NOMO-1 (cell line): ENCODE data around the gene CA9.

Experiments
- DNase-seq, 2 experiments: peaks; one replicate each; lab custom pipeline; 2025; ENCODE audit not compliant: unreplicated experiment in 2 of 2; lab: John Stamatoyannopoulos, UW

Gene CA9

DNA sequence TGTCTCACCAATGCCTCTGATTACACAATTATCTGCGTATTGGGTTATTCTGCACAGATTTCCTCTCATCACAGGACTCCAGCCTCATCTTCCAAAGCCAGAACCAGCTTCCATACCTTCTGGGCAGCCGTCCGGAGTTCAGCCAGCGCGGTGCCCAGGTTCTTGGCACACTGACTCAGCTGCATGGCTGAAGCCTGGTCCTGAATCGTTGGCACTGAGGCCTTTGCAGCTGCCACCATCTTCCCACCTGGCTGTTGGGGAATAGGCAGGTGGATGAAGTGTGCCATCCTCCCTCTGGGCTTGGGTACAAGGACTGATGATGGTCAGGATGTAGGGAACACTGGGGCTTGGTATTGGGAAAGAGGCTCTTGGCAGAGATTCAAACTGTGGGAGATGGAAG is 40.4 kb downstream of the CA9 start:
- DNase-seq = no peak

GRCh38 chr9:35714579-35715252 is 41.0 kb downstream of the CA9 start:
- DNase-seq = no peak

DNA sequence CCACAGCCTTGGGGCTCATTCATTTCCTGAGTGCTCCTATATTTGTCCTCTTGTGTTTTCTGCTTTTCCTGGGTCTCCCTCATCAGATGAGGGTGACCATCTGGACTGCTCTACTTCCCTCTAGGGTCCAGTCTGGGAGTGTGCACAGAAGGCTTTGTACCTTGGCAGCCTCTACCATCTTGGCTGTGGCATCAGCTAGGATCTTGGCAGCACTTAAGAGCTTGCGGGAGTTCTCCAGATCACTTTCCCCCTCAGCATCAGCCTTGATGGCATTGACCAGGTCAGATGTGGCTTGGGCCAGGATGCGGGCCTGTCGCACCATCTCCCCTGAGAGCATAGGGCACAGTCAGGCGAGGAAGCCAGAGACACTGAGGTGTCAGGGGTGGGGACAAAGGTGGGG is 42.5 kb downstream of the CA9 start:
- DNase-seq = no peak

DNA sequence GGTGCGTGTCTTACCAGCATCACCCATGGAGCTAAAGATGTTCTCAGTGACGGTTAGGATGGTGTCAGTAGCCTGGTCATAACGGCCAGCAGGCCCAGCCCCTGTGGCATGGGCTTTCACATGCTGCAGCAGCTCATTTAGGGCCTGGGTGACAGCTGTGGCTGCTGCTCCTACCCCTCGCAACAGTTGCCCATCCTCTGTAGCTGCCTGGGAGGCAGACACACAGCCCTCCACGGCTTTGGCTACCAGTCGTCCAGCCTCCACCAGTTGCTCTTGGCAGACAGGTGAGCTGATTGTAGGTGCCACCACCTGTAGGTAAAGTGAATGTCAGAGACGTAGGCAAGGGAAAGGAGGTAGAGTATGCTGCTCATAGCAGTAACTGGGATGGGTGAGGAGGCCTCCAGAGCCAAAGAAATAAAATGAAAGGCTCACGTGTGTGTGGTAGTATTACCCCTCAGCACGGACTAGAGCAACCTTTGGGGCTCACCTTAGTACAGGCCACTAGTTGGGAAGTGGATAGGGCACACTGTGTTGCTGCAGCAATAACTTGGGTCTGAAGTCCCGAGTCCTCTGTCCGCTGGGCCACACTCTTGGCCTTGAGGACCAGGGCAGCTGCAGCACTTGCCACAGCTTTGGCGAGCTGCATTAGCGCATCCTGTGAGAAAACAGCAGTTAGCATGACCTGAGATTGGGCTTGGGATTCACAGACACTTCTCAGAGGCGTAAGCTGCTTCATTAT is 43.6 kb downstream of the CA9 start:
- no peak for DNase-seq

- no peak for DNase-seq
Observed at GRCh38 chr9:35718721-35719511, 45.2 kb downstream of the CA9 start.

DNA sequence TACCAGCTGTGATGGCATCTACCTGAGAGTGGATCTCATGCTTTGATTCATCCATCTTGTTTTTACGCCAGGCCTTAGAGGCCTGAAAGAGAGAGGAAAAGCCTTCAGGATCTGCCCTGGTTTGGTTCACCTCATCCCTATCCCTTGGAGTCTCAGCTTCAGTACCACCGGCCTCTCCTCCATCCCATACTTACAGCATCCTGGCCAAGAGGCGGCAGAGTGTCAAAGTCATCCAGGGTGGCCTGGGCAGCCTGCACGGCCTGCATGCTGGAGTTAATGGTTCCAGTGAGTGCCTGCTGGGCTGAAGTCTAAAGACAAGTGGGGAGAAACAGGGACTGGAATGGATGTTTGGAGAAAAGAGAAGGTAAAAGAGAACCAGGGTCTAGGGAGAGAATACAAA is 45.8 kb downstream of the CA9 start:
- DNase-seq = no peak

DNA sequence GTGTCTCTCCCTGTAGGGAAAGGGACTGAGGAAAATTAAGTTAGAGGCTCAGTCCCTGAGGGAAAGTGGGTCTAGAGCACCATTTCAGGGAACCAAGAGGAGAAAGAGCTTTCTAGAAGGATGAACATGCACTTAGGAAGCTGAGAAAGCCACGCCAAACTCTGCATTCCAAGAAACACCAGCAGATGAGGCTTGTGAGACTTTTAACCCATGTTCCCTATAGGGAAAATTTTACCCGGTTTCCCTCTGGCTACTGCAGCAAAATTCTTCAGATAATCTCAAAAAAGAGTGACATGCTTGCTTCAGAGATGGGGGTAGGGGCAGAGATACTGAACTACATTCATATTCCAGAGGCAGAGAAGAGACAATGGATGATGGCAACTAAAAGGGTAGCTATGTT is 49.7 kb downstream of the CA9 start:
- DNase-seq = no peak

DNA sequence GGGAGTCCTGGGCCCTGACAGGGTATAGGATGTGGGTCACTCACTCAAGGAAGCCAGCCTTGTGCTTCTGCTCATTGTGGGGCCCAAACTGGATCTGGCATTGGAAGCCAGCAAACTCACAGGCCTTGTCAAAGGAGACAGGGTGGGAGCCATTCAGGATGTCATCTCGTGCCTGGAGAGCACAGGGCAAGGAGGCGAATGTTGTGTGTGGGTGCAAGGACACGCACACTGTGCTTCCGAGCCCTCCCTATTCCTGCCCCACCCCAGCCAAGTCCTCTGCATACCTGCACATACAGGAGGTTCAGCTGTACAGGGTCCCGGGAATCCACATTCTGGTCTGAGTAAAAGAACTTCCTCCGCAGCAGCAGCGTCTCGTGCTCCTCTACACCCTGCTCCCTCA is 50.2 kb downstream of the CA9 start:
- DNase-seq = no peak

GRCh38 chr9:35725362-35725761 is 51.6 kb downstream of the CA9 start:
- DNase-seq = no peak

GRCh38 chr9:35726931-35727330 is 53.2 kb downstream of the CA9 start:
- DNase-seq = peak; percentile 29 to 37

DNA sequence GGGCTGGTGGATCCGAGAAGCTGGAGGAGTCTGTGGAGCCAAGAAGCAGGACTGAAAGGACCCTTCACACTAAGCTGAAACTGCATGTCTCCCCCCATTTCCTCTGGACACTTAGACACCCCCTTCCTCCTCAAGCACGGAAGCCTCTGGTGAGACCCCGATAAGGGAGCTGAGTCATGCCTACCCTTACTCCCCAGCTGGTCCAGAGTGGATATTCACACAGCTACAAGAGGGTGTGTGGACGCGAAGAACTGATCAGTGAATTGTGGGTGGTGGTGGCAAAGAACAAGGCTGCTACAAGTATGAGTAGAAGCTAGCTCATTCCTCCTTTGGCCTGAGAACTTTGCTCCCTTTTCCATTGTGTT is 53.9 kb downstream of the CA9 start:
- no peak for DNase-seq

DNA sequence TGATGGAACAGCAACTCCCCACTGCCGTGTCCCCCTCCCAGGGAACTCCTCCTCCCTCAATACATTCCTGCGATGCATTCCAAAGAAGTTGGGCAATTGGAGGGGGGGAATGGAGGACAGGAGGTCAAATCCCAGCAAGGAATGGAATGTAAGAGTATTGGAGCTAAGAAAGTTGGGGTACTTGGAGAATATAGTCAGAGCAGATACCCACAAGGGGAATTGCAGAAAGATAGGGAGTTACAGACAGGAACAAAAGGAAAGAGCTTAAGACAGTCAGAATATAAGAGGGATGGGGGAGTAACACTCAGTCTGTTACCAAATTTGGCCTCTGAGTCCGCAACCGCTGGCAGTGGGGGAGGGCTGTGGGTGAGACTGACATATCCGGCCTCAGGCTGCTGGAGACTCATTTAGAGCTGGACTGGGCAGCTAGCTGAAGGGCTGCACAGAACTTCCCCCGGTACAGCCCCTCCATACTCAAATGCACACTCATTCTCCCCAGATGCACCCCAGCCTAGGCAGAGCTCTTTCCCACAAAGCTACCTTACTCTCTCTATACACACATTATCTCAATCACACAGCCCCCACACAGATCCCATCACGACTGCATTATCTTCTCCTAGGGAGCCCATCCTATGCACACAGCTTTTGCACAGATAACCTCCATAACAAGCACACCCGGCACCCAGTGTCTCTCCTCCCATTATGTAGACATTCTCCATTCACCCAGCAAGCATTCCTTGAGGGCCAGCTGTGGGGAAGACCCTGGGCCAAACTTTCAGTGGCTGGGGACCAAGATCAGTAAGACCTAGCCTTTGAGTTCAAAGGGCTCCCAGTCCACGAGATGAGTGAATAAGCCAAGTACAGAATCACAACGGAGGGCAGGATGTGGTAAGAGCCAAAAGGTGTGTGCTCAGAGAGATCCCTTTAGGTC is 54.6 kb downstream of the CA9 start:
- DNase-seq = peak; percentile 74 to 85

- DNase-seq = peak in 1 of 2 experiments; percentile 12
Observed at GRCh38 chr9:35729101-35729500, 55.4 kb downstream of the CA9 start.

DNA sequence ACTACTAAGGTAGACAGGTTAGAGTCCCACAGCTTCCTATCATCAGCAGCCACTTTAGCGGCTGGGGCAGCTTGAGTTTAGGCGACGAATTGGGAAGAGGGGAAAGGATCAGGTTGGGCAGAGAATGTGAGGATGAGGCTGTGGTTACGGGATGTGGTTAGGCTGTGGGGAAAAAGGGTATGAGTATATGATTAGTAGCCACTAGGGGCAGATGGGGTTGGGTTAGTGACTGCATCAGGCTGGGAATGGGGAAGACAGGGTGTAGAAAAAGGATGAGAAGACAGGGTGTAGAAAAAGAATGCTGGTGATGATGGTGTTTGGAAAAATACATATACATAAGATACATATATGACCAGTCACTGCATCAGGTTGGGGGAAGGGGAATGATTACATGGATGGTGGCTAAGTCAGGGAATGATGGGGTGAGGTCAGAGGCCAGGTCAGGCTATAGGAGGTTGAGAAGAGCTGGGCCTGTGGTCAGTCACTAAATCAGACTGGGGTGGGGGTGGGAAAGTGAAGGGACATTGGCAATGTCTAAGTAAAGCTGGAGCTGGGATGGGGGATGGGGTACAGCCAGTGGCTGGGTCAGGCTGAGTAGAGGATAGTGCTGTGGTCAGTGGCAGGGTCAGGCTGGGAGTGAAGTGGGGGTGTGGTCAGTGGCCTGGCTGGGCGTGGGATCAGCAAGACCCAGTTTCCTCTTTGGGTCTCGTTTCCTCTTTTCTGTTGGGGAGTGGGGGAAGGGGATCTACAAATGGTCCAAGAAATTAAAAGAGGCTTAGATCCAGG is 56.2 kb downstream of the CA9 start:
- peak; percentile 63 to 72 for DNase-seq

- no peak for DNase-seq
Observed at GRCh38 chr9:35730486-35730854, 56.7 kb downstream of the CA9 start.
